Esophagus muscularis mucosa (tissue), 4 donors: ENCODE data around the gene CCL18. TPM values are rescaled to one million over a fixed set of nuclear protein-coding genes. Genes with fewer than 3 reads are reported as not detected.
"Not testable (repeated sequence)": the region's sequence is repeated elsewhere in the genome, so short reads cannot be mapped to it uniquely, and the experiment has no call there.

Experiments
- DNase-seq: peaks from one replicate; pipeline ENCODE4 v3.0.0-alpha.2; 2017; ENCODE audit errors: extremely low spot score
- H3K27ac ChIP-seq, 4 donors: fragments of 200-600 bp; sonication (generic); replicated peaks in 1 of 4; 1 replicate in 3 of 4; 2 replicates in 1 of 4; pipeline ENCODE4 v1.5.1; 2016 to 2019; ENCODE audit warnings: mild to moderate bottlenecking in 1 of 4
- H3K27me3 ChIP-seq, 4 donors: fragments of 200-600 bp; sonication (generic); one replicate each; pipeline versions ENCODE4 v1.5.1 to v1.6.0; 2016 to 2019
- H3K36me3 ChIP-seq, 4 donors: fragments of 200-600 bp; sonication (generic); one replicate each; pipeline ENCODE4 v1.5.1; 2016 to 2019
- H3K4me1 ChIP-seq, 4 donors: fragments of 200-600 bp; sonication (generic); one replicate each; pipeline ENCODE4 v1.5.1; 2016 to 2019
- H3K4me3 ChIP-seq, 4 donors: fragments of 200-600 bp; sonication (generic); 1 replicate in 2 of 4; 2 replicates in 2 of 4; pipeline ENCODE4 v1.5.1; 2016 to 2019; ENCODE audit warnings: mild to moderate bottlenecking in 4 of 4, moderate library complexity in 1 of 4
- H3K9me3 ChIP-seq, 4 donors: fragments of 200-600 bp; sonication (generic); 1 replicate in 3 of 4; 2 replicates in 1 of 4; pipeline ENCODE4 v1.5.1; 2016 to 2019
- CTCF ChIP-seq, 3 experiments: fragments of 200-600 bp in 2 of 3; fragments of 450-650 bp in 1 of 3; sonication (generic) in 2 of 3; IDR thresholded peaks; one replicate each; pipeline ENCODE4 v1.5.1; 2017 to 2019; ENCODE audit warnings: antibody characterized with exemption in 3 of 3, mild to moderate bottlenecking in 2 of 3, moderate library complexity in 1 of 3
- EP300 ChIP-seq: sonication (generic); formaldehyde crosslinking; IDR thresholded peaks from one replicate; pipeline ENCODE4 v1.6.1; 2017; ENCODE audit warnings: antibody characterized with exemption
- POLR2A ChIP-seq: fragments of 450-650 bp; IDR thresholded peaks from one replicate; pipeline ENCODE4 v1.6.1; 2017; ENCODE audit warnings: antibody characterized with exemption, moderate library complexity, mild to moderate bottlenecking, low read depth
- POLR2AphosphoS5 ChIP-seq, 2 donors: sonication (generic); formaldehyde crosslinking; IDR thresholded peaks; one replicate each; pipeline ENCODE4 v1.6.1; 2017; ENCODE audit warnings: antibody characterized with exemption in 2 of 2
- WGBS: methylation state at CpG from one replicate; pipeline ENCODE4 v1.1.5; 2018; 5-methylcytosine and 5-hydroxymethylcytosine counted together
- intact Hi-C: fragments of 100-400 bp; cut with DNase I; formaldehyde crosslinking; loops from one replicate; pipeline ENCODE4 v1.15.1; 2023
- total RNA-seq, 4 donors: library from RNA; depleted of rRNA; stranded (reverse); fragments of >200 nt; gene quantifications; one replicate each; pipeline versions ENCODE4 v1.1.0 to v1.2.1, GENCODE V29; 2016

Gene CCL18
- total RNA-seq, 4 donors from 2014 or later, result 12.6 to 16.7 (median 13.3) TPM; not detected in 1

DNA sequence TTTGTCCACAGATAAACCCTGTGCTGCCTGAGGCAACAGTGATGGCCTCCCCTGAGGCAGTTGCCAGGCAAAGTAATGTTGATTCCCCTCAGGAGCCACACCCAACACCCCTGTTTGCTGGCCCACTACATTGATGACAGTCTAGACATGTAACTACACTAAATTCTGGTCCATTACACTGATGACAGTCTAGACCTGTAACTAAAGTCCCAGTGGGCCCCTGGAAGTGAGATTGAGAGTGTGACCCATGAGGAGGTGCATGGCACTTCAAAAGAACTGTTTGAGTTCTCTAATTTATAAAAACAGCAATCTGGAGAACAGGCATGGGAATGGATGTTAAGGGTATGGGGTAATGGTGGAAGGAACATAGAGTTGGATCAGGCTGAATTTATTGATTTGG, 48.5 kb downstream of the CCL18 start:
- no peak for DNase-seq
- Histone ChIP-seq H3K4me1 (no peaks in the 10 kb centered on the region), H3K27ac (no peak overlapping the region), H3K9me3 (no peaks in the 10 kb centered on the region), H3K27me3 (no peaks in the 10 kb centered on the region), H3K4me3 (no peak overlapping the region), H3K36me3 (no peaks in the 10 kb centered on the region)
- TF ChIP-seq CTCF (IDR thresholded peaks at IDR 0.05) (no peak), EP300 (no peak), POLR2A (no peak), POLR2AphosphoS5 (IDR thresholded peaks at IDR 0.05) (no peak)
- intact Hi-C loops, result no loop called here

- H3K4me1 ChIP-seq, H3K27ac ChIP-seq, intact Hi-C loops, H3K9me3 ChIP-seq, H3K4me3 ChIP-seq, DNase-seq, H3K36me3 ChIP-seq, H3K27me3 ChIP-seq: not testable (repeated sequence)
- WGBS, result 76% methylated on average over 1 of the region's 1 CpG
Measured at GRCh38 chr17:36113131-36113530, 49.1 kb downstream of the CCL18 start.

DNA sequence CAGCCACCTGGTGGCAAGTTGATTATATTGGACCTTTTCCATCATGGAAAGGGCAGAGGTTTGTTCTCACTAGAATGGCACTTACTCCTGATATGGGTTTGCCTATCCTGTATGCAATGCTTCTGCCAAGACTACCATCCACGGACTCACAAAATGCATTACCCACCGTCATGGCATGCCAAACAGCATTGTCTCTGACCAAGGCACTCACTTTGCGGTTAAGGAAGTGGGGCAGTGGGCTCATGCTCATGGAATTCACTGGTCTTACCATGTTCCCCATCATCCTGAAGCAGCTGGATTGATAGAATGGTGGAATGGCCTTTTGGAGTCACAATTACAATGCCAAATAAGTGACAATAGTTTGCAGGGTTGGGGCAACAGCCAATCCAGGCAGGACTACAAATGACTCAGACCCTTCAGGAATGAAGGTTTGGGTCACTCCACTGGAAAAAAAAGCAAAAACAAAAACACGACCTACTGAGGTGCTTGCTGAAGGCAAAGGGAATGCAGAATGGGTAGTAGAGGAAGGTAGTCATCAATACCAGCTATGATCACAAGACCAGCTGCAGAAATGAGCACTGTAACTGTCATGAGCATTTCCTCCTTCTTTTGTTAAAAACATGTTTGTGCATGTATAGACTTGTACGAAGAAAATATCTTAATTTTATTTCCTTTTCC, 51.0 kb downstream of the CCL18 start:
- H3K27me3 ChIP-seq, H3K4me3 ChIP-seq, H3K4me1 ChIP-seq, H3K9me3 ChIP-seq, H3K27ac ChIP-seq, H3K36me3 ChIP-seq, DNase-seq, intact Hi-C loops: not testable (repeated sequence)
- WGBS, result 82% methylated on average over 5 of the region's 5 CpGs

DNA sequence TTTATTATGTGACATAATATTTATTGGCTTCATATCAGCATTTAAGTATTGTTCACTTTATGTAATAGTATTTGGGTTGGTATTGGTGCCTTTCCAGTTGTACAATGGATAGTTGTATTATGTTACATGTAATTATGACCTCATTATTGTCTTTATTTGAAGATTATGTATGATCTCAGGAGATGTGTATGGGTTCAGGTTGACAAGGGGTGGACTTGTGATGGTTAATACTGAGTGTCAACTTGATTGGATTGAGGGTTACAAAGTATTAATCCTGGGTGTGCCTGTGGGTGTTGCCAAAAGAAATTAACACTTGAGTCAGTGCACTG, 51.5 kb downstream of the CCL18 start:
- H3K4me1 ChIP-seq, H3K36me3 ChIP-seq, intact Hi-C loops, H3K9me3 ChIP-seq, H3K27ac ChIP-seq, H3K4me3 ChIP-seq, DNase-seq, H3K27me3 ChIP-seq: not testable (repeated sequence)

- Histone ChIP-seq H3K36me3 (no peaks in the 10 kb centered on the region), H3K4me3 (no peak overlapping the region), H3K9me3 (no peaks in the 10 kb centered on the region), H3K4me1 (no peaks in the 10 kb centered on the region), H3K27ac (no peak overlapping the region), H3K27me3 (peaks cover 0 to 7% (median 0%) of the 10 kb centered on the region in 4 donors)
- WGBS, result 36% methylated on average over 5 of the region's 5 CpGs
- DNase-seq, result no peak
- no peak for TF ChIP-seq POLR2A
- intact Hi-C loops, result no loop called here
Measured at GRCh38 chr17:36117505-36118382, 53.7 kb downstream of the CCL18 start.

- H3K9me3 ChIP-seq, result no peaks in the 10 kb centered on the region
- WGBS, result 89% methylated on average over 12 of the region's 12 CpGs
- DNase-seq, result no peak
- no peaks in the 10 kb centered on the region for H3K36me3 ChIP-seq
- no peaks in the 10 kb centered on the region for H3K4me1 ChIP-seq
- H3K4me3 ChIP-seq, result no peak overlapping the region
- intact Hi-C loops, result no loop called here
- no peak for TF ChIP-seq CTCF (IDR thresholded peaks at IDR 0.05)
- TF ChIP-seq EP300, result no peak
- H3K27ac ChIP-seq, result no peak overlapping the region
- H3K27me3 ChIP-seq, result peaks cover 0 to 7% (median 0%) of the 10 kb centered on the region in 4 donors
Measured at GRCh38 chr17:36118477-36119353, 54.6 kb downstream of the CCL18 start.
